ENCODE data around the gene TMEM82.

GRCh38 chr1:15738416-15739113 is 3.7 kb upstream of the TMEM82 start:
- TF ChIP-seq CTCF (IDR thresholded peaks at IDR 0.05; ENCODE audit: insufficient read depth, low read depth, low read length) (no peak), EZH2 (IDR thresholded peaks at IDR 0.05; ENCODE audit: insufficient read depth, low read length) (no peak)

Data from astrocyte (in vitro differentiated cells and primary cell).